Measurements from ENCODE around the gene TMX4.

Gene TMX4

GRCh38 chr20:8065691-8066090 is 46.1 kb upstream of the TMX4 start:
- TF ChIP-seq EZH2 (IDR thresholded peaks at IDR 0.05; ENCODE audit: borderline replicate concordance, low read length): no peak
- TF ChIP-seq, protein P1, sequence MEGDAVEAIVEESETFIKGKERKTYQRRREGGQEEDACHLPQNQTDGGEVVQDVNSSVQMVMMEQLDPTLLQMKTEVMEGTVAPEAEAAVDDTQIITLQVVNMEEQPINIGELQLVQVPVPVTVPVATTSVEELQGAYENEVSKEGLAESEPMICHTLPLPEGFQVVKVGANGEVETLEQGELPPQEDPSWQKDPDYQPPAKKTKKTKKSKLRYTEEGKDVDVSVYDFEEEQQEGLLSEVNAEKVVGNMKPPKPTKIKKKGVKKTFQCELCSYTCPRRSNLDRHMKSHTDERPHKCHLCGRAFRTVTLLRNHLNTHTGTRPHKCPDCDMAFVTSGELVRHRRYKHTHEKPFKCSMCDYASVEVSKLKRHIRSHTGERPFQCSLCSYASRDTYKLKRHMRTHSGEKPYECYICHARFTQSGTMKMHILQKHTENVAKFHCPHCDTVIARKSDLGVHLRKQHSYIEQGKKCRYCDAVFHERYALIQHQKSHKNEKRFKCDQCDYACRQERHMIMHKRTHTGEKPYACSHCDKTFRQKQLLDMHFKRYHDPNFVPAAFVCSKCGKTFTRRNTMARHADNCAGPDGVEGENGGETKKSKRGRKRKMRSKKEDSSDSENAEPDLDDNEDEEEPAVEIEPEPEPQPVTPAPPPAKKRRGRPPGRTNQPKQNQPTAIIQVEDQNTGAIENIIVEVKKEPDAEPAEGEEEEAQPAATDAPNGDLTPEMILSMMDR (IDR thresholded peaks at IDR 0.05; ENCODE audit: low read length): no peak

GRCh38 chr20:8062756-8063155 is 43.2 kb upstream of the TMX4 start:
- Histone ChIP-seq H2AFZ (ENCODE audit: low read length) (peak overlapping the region; percentile 85; the same call in 1 of the 2 replicates), H3K79me2 (ENCODE audit: insufficient read depth, low read length) (no peaks in the 10 kb centered on the region), H4K20me1 (ENCODE audit: insufficient read depth, low read length) (no peaks in the 10 kb centered on the region), H3K4me2 (ENCODE audit: low read length) (no peak overlapping the region), H3K36me3 (ENCODE audit: insufficient read depth, low read length) (no peaks in the 10 kb centered on the region), H3K27me3 (ENCODE audit: insufficient read depth, low read length) (no peaks in the 10 kb centered on the region), H3K4me1 (ENCODE audit: insufficient read depth, low read length, severe bottlenecking) (peaks cover 15% of the 10 kb centered on the region), H3K9me2 (ENCODE audit: low read depth, low read length) (no peaks in the 10 kb centered on the region), H3K9ac (ENCODE audit: low read length) (no peak overlapping the region), H3K27ac (ENCODE audit: low read depth, low read length, poor library complexity, severe bottlenecking) (no peak overlapping the region), H3K4me3 (ENCODE audit: low read depth, low read length, poor library complexity, severe bottlenecking) (no peak overlapping the region), H3K9me3 (ENCODE audit: low read length) (no peaks in the 10 kb centered on the region), H3F3A (ENCODE audit: insufficient read depth, low read length) (no peaks in the 10 kb centered on the region)
- TF ChIP-seq, protein P1 (IDR thresholded peaks at IDR 0.05; ENCODE audit: low read length): no peak

More at GRCh38 chr20:8065691-8066090, 46.1 kb upstream of the TMX4 start:
- Histone ChIP-seq H3K4me2 (ENCODE audit: low read length) (no peak overlapping the region), H3K27ac (ENCODE audit: low read depth, low read length, poor library complexity, severe bottlenecking) (no peak overlapping the region), H2AFZ (ENCODE audit: low read length) (no peak overlapping the region), H3K36me3 (ENCODE audit: insufficient read depth, low read length) (no peaks in the 10 kb centered on the region), H4K20me1 (ENCODE audit: insufficient read depth, low read length) (no peaks in the 10 kb centered on the region), H3K9me2 (ENCODE audit: low read depth, low read length) (no peaks in the 10 kb centered on the region), H3K9me3 (ENCODE audit: low read length) (no peaks in the 10 kb centered on the region), H3K4me3 (ENCODE audit: low read depth, low read length, poor library complexity, severe bottlenecking) (no peak overlapping the region), H3K27me3 (ENCODE audit: insufficient read depth, low read length) (no peaks in the 10 kb centered on the region), H3K79me2 (ENCODE audit: insufficient read depth, low read length) (no peaks in the 10 kb centered on the region), H3K9ac (ENCODE audit: low read length) (no peak overlapping the region), H3K4me1 (ENCODE audit: insufficient read depth, low read length, severe bottlenecking) (peaks cover 6% of the 10 kb centered on the region), H3F3A (ENCODE audit: insufficient read depth, low read length) (no peaks in the 10 kb centered on the region)

- H3F3A ChIP-seq (ENCODE audit: insufficient read depth, low read length): no peaks in the 10 kb centered on the region
- no peak overlapping the region for H3K9ac ChIP-seq (ENCODE audit: low read length)
- TF ChIP-seq, protein P1 (IDR thresholded peaks at IDR 0.05; ENCODE audit: low read length): no peak
- no peak for TF ChIP-seq EZH2 (IDR thresholded peaks at IDR 0.05; ENCODE audit: borderline replicate concordance, low read length)
- H3K9me3 ChIP-seq (ENCODE audit: low read length): no peaks in the 10 kb centered on the region
- no peaks in the 10 kb centered on the region for H4K20me1 ChIP-seq (ENCODE audit: insufficient read depth, low read length)
- no peaks in the 10 kb centered on the region for H3K36me3 ChIP-seq (ENCODE audit: insufficient read depth, low read length)
- no peak overlapping the region for H3K4me2 ChIP-seq (ENCODE audit: low read length)
- peaks cover 17% of the 10 kb centered on the region for H3K4me1 ChIP-seq (ENCODE audit: insufficient read depth, low read length, severe bottlenecking)
- H2AFZ ChIP-seq (ENCODE audit: low read length): no peak overlapping the region
- no peaks in the 10 kb centered on the region for H3K9me2 ChIP-seq (ENCODE audit: low read depth, low read length)
- no peak overlapping the region for H3K4me3 ChIP-seq (ENCODE audit: low read depth, low read length, poor library complexity, severe bottlenecking)
- H3K27me3 ChIP-seq (ENCODE audit: insufficient read depth, low read length): no peaks in the 10 kb centered on the region
- no peak overlapping the region for H3K27ac ChIP-seq (ENCODE audit: low read depth, low read length, poor library complexity, severe bottlenecking)
- H3K79me2 ChIP-seq (ENCODE audit: insufficient read depth, low read length): no peaks in the 10 kb centered on the region
These were observed 42.4 kb upstream of the TMX4 start for GRCh38 chr20:8061861-8062518.

All from OCI-LY1 (cell line).